WTC11 (cell line): Measurements from ENCODE around the gene SMAD7. TPM values are rescaled to one million over a fixed set of nuclear protein-coding genes. Genes with fewer than 3 reads are reported as not detected.
A peak's percentile ranks its signal among the peaks of the same experiment; 100 is the strongest.

Source experiments
- ATAC-seq: fragments of 200-7000 bp; cut with Tn5 transposase; 2 replicates; pipeline ENCODE4 v1.10.0; 2021; ENCODE audit warnings: mild to moderate bottlenecking, moderate library complexity
- CTCF ChIA-PET: fragments of 300-600 bp; sonication (Branson Sonifier 250); formaldehyde crosslinking; loops from one replicate; lab custom pipeline; 2021; ENCODE audit warnings: antibody characterized with exemption; lab: Charles Lee
- POLR2A ChIA-PET: fragments of 350-600 bp; sonication (Branson Sonifier 250); formaldehyde crosslinking; loops from one replicate; lab custom pipeline; 2021; ENCODE audit warnings: antibody characterized with exemption; lab: Charles Lee
- DNase-seq: peaks from one replicate; pipeline ENCODE4 v3.0.0; 2021; ENCODE audit warnings: low spot score
- H3K27ac Mint-ChIP-seq: 2 replicates; pipeline ENCODE4 v1.8.0; 2021; ENCODE audit warnings: mixed read lengths
- H3K27me3 Mint-ChIP-seq: 2 replicates; pipeline ENCODE4 v1.8.0; 2021; ENCODE audit warnings: low read depth, mild to moderate bottlenecking, moderate library complexity, mixed read lengths
- H3K36me3 Mint-ChIP-seq: 2 replicates; pipeline ENCODE4 v1.8.0; 2021; ENCODE audit warnings: mixed read lengths
- H3K4me1 Mint-ChIP-seq: 2 replicates; pipeline ENCODE4 v1.8.0; 2022; ENCODE audit warnings: mixed read lengths
- H3K4me3 Mint-ChIP-seq: 2 replicates; pipeline ENCODE4 v1.8.0; 2021; ENCODE audit warnings: mild to moderate bottlenecking, moderate library complexity, mixed read lengths
- H3K9me3 Mint-ChIP-seq: 2 replicates; pipeline ENCODE4 v1.8.0; 2021; ENCODE audit warnings: mixed read lengths
- AFF4 ChIP-seq: sonication (generic); formaldehyde crosslinking; IDR thresholded peaks from 2 replicates; pipeline ENCODE4 v1.8.1; 2023; ENCODE audit warnings: mild to moderate bottlenecking, missing genetic modification reagents, borderline replicate concordance
- ARID4B ChIP-seq: sonication (generic); formaldehyde crosslinking; IDR thresholded peaks from 2 replicates; pipeline ENCODE4 v1.8.0; 2023; ENCODE audit warnings: missing genetic modification reagents, mild to moderate bottlenecking, borderline replicate concordance
- ATF1 ChIP-seq: sonication (generic); formaldehyde crosslinking; IDR thresholded peaks from 2 replicates; pipeline ENCODE4 v1.8.1; 2023; ENCODE audit warnings: mild to moderate bottlenecking, moderate library complexity, missing genetic modification reagents
- E2F4 ChIP-seq: sonication (generic); formaldehyde crosslinking; IDR thresholded peaks from 2 replicates; pipeline ENCODE4 v1.8.1; 2022; ENCODE audit warnings: low read depth, mild to moderate bottlenecking, moderate library complexity, missing genetic modification reagents, borderline replicate concordance
- ELF4 ChIP-seq: sonication (generic); formaldehyde crosslinking; IDR thresholded peaks from 2 replicates; pipeline ENCODE4 v1.8.1; 2022; ENCODE audit warnings: low read depth, mild to moderate bottlenecking, moderate library complexity, missing genetic modification reagents
- FOXK1 ChIP-seq: sonication (generic); formaldehyde crosslinking; IDR thresholded peaks from 2 replicates; pipeline ENCODE4 v1.8.0; 2022; ENCODE audit warnings: mild to moderate bottlenecking, moderate library complexity, missing genetic modification reagents
- GRHL2 ChIP-seq: fragments of 250-450 bp; sonication (Bioruptor Pico); IDR thresholded peaks from 2 replicates; pipeline ENCODE4 v1.8.0; 2022; ENCODE audit warnings: mild to moderate bottlenecking, moderate library complexity; ENCODE audit not compliant: insufficient replicate concordance, severe bottlenecking
- IRF2 ChIP-seq: sonication (generic); formaldehyde crosslinking; IDR thresholded peaks from 2 replicates; pipeline ENCODE4 v1.8.0; 2022; ENCODE audit warnings: low read depth, missing genetic modification reagents, borderline replicate concordance
- JAZF1 ChIP-seq: fragments of 250-450 bp; sonication (Bioruptor Pico); IDR thresholded peaks from 2 replicates; pipeline ENCODE4 v1.9.0; 2021; ENCODE audit warnings: moderate library complexity, mild to moderate bottlenecking, inconsistent platforms
- MYBL2 ChIP-seq: sonication (generic); formaldehyde crosslinking; IDR thresholded peaks from 2 replicates; pipeline ENCODE4 v1.8.1; 2023; ENCODE audit warnings: mild to moderate bottlenecking, moderate library complexity, missing genetic modification reagents
- NFYB ChIP-seq: sonication (generic); formaldehyde crosslinking; conservative IDR thresholded peaks from 2 replicates; pipeline ENCODE4 v1.8.0; 2022; ENCODE audit warnings: low read depth, missing genetic modification reagents
- NR3C1 ChIP-seq: sonication (generic); formaldehyde crosslinking; conservative IDR thresholded peaks from 2 replicates; pipeline ENCODE4 v1.8.1; 2023; ENCODE audit warnings: low read depth, mild to moderate bottlenecking, missing genetic modification reagents
- RORB ChIP-seq: fragments of 250-450 bp; sonication (Bioruptor Pico); IDR thresholded peaks from 2 replicates; pipeline ENCODE4 v1.9.0; 2021; ENCODE audit warnings: mild to moderate bottlenecking
- USF2 ChIP-seq: sonication (generic); formaldehyde crosslinking; IDR thresholded peaks from 2 replicates; pipeline ENCODE4 v1.8.1; 2023; ENCODE audit warnings: mild to moderate bottlenecking, missing genetic modification reagents, moderate library complexity
- ZBTB43 ChIP-seq: sonication (generic); formaldehyde crosslinking; IDR thresholded peaks from 2 replicates; pipeline ENCODE4 v1.8.1; 2023; ENCODE audit warnings: mild to moderate bottlenecking, missing genetic modification reagents
- ZNF138 ChIP-seq: sonication (generic); formaldehyde crosslinking; conservative IDR thresholded peaks from 2 replicates; pipeline ENCODE4 v1.8.1; 2022; ENCODE audit warnings: mild to moderate bottlenecking, moderate library complexity, missing genetic modification reagents
- ZNF317 ChIP-seq: sonication (generic); formaldehyde crosslinking; IDR thresholded peaks from 2 replicates; pipeline ENCODE4 v1.8.1; 2023; ENCODE audit warnings: low read depth, mild to moderate bottlenecking, moderate library complexity, missing genetic modification reagents, borderline replicate concordance
- ZNF425 ChIP-seq: fragments of 250-450 bp; sonication (Bioruptor Pico); conservative IDR thresholded peaks from 2 replicates; pipeline ENCODE4 v1.9.0; 2021; ENCODE audit warnings: mild to moderate bottlenecking
- total RNA-seq: library from RNA; stranded (reverse); gene quantifications from 3 replicates; pipeline ENCODE4 v1.2.3, GENCODE V29; 2021

The SMAD7 gene
- total RNA-seq, 1 experiment from 2014 or later: 44.7 TPM

GRCh38 chr18:48928787-48929186 lies 22.0 kb downstream of the SMAD7 start (continued):
- no peak for TF ChIP-seq E2F4 (CRISPR knock-in tag)
- TF ChIP-seq RORB (CRISPR knock-in tag): no peak
- no peak for TF ChIP-seq ZNF425 (CRISPR knock-in tag)
- no peak for TF ChIP-seq NFYB (CRISPR knock-in tag)

GRCh38 chr18:48927286-48928080 lies 23.3 kb downstream of the SMAD7 start:
- DNase-seq (no peak), ATAC-seq (no peak)
- POLR2A ChIA-PET: no interaction called here
- Mint-ChIP-seq H3K4me3 (no peak overlapping the region; the same call in none of the 2 replicates), H3K36me3 (no peaks in the 10 kb centered on the region), H3K4me1 (peaks cover 97% of the 10 kb centered on the region), H3K27ac (peak overlapping the region; percentile 69), H3K27me3 (no peaks in the 10 kb centered on the region), H3K9me3 (no peaks in the 10 kb centered on the region)
- CTCF ChIA-PET: no interaction called here
- TF ChIP-seq ELF4 (CRISPR knock-in tag) (no peak), ZNF425 (CRISPR knock-in tag) (no peak), FOXK1 (CRISPR knock-in tag) (no peak), MYBL2 (CRISPR knock-in tag) (no peak), IRF2 (CRISPR knock-in tag) (no peak), ZNF317 (CRISPR knock-in tag) (no peak), ZNF138 (CRISPR knock-in tag) (no peak), ATF1 (CRISPR knock-in tag) (no peak), NR3C1 (CRISPR knock-in tag) (no peak), GRHL2 (CRISPR knock-in tag) (no peak), AFF4 (no peak), ARID4B (CRISPR knock-in tag) (no peak), ZBTB43 (CRISPR knock-in tag) (no peak), JAZF1 (CRISPR knock-in tag) (no peak), USF2 (CRISPR knock-in tag) (no peak)
